NCI-H82 (cell line): ENCODE results near the gene RP2.

Source experiments
- DNase-seq: peaks from one replicate; lab custom pipeline; 2025; lab: John Stamatoyannopoulos, UW

RP2 gene

DNA sequence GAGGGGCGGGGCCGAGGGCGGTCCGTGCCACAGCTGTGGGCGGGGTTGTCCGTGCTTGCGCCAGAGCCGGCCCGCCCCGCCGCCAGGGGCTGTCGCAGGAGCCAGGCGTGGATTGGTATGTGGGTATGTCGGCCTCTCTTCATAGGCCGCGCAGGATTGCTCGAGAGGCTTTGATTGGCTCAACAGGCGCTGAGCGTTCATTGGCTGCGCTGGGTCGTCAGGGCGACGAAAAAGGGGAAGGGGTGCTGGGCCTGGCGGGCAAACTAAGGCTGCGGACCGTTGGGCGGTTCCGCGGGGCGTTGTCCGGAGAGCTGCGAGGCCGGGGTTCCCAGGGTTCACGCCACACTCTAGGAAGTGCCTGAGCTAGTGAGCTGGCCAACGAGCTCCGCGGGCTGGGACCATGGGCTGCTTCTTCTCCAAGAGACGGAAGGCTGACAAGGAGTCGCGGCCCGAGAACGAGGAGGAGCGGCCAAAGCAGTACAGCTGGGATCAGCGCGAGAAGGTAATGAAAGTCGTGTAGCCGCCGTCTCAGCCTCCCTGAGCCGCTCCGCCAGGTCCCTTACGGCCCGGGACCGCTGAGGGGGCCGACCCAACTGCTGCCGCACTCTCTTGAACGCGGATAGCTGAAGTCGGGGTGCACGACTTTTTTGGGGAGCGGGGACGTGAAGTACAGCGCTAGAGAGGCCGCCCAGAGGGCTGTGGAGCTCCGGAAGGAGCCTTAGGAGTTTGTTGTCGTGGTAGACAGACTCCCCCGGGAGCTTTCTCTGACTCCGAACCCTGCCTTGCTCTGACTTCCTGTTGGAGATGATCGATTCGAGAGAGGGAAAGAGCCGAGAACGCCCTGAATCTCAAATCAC is at the start of gene RP2:
Gene RP2, plus strand, starts transcription at position 343 of the 857 bp plus-strand sequence. Its CDS starts 58 bp downstream, at position 401.
- DNase-seq = peak; percentile 98

GRCh38 chrX:46788902-46789301 is 47.9 kb upstream of the RP2 start:
- peak; percentile 58 for DNase-seq

GRCh38 chrX:46791927-46792809 is 44.7 kb upstream of the RP2 start:
- DNase-seq = no peak

GRCh38 chrX:46792810-46793188 is 44.0 kb upstream of the RP2 start:
- DNase-seq = no peak

DNA sequence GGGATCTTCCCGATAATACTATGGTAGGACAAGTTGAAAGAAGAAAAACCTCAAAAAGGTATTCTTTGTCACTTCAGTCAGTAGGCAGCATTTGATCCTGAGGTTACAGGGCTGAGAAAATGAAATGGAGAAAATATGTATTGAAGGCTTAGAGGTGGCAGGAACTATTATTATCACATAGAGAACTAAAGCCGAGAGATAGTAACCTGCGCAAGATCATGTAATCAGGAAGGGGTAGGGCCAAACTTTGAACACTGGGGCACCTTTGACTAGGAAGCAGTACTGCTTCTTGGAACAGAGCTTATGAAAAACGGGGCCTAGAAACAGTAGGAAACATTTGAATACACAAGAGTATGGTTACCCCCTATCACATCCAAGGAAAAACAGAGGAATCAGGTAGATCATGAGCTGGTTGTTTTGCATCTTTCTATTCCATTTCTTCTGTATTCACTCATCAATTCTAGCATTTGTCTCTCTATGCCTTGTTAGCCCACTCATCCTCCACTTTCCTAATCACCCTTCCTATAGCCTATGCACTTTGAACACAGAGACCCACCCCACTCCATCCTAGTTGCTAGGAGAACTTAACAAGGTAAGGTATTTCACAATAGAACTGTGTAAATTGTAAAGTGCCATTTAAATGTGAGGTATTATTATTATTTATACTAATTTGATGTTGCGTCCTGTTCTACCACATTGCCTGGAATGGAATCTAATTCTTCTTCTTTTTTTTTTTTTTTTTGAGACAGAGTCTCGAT is 43.3 kb upstream of the RP2 start:
- DNase-seq = no peak

GRCh38 chrX:46796574-46797191 is 40.2 kb upstream of the RP2 start:
- DNase-seq = peak; percentile 82

DNA sequence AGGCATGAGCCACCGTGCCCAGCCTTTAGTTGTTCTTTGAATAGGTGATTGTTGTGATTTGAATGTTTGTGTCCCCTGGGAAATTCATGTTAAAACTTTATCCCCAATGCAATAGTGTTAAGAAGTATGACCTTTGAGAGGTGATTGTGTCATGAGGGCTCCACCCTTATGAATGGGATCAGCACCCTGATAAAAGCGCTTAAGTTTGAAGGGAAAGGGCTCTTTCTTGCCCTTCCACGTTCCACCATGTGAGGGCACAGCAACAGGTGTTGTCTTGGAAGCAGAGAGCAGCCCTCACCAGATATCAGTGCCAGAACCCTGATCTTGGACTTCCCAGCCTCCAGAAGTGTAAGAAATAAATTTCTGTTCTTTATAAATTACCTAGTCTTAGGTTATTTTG is 33.7 kb upstream of the RP2 start:
- DNase-seq = no peak

- DNase-seq = no peak
Measured at GRCh38 chrX:46805270-46805669, 31.6 kb upstream of the RP2 start.

DNA sequence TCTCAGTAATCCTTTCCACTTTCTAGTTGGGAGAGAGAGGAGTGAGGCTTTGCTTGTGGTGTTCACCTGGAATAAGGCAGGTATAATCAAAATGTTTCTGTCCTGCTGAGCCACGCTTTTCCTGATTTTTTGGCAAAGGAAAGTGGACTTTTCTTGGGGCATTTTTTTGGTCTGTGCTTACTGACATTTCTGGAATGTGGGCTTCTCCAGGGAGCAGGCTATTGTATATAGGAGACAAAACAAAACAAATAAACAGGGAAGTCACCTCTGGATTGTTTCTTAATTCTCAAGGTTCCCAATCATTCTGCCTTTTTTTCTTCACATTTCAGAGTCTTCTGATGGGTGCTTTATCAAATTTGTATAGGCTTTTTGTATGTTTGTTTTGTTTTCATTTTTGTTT is 25.7 kb upstream of the RP2 start:
- DNase-seq = no peak

- no peak for DNase-seq
Measured at GRCh38 chrX:46812445-46812844, 24.4 kb upstream of the RP2 start.

DNA sequence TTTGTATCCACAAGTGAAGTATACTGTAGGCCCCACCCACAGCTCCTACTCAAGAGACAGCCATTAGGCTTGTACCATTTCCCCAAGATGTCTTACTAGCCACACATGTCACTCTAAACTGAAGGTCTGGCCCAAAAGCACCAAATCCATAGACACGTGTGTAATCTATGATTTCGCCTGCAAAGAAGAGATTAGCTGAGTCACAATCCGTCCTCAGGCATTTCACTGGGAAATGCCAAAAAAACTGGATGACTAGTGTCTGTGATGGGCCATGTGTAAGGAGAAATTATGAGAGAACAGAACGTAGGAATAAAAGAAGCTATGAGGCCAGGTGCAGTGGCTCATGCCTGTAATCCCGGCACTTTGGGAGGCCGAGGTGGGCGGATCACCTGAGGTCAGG is 21.9 kb upstream of the RP2 start:
- DNase-seq = no peak

DNA sequence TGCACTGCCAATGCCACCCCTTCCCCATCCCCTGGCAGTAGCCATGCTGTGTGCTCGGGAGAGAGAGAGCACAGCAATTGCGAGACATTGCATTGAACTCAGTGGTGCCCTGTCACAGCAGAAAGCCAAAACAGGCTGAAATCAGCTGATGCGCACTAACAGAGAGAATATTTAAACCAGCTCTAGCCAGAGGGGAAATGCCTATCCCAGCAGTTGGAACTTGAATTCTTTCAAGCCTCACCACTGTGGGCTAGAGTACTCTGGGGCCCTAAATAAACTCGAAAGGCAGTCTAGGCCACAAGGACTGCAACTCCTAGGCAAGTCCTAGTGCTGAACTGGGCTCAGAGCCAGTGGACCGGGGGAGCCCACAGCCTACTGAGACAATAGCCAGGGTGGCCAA is 17.7 kb upstream of the RP2 start:
- DNase-seq = no peak

DNA sequence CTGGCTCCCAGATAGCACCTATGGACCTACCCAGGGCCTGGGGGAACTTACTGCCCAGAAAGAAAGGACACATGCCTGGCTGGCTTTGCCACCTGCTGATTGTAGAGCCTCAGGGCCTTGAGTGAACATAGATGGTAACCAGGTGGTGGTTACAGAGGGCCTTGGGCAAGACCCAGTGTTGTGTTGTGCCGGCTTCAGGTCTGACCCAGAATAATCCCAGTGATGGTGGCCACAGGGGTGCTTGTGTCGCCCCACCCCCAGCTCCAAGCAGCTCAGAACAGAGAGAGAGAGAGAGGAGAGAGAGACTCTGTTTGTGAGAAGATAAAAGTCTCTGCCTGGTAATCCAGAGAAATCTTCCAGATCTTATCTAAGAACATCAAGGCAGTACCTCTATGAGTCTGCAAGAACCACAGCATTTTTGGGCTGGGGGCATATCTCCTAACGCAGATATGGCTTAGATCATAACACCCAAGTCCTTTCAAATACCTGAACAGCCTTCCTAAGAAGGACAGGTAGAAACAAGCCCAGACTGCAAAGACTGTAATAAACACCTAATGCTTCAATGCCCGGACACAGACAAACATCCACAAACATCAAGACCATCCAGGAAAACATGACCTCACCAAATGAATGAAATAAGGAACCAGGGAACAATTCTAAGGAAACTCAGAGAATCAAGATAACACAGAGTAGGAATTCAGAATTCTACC is 16.3 kb upstream of the RP2 start:
- DNase-seq = no peak

DNA sequence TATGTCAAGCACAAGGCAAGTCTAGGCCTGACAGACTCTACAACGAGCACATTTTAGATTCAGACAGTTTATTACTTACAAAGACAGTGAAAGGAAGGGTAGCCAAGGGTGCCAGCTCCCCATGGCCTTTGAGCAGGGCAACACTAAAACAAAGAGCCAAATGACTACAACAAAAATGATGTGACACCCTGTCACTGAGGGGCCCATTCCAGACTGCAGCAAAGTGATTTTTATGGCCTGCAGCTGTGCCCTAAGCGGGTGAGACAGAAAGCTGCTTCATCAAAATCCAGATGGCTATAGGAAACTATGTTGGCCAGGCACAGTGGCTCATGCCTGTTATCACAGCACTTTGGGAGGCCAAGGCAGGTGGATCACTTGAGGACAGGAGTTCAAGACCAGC is 13.4 kb upstream of the RP2 start:
- no peak for DNase-seq

DNA sequence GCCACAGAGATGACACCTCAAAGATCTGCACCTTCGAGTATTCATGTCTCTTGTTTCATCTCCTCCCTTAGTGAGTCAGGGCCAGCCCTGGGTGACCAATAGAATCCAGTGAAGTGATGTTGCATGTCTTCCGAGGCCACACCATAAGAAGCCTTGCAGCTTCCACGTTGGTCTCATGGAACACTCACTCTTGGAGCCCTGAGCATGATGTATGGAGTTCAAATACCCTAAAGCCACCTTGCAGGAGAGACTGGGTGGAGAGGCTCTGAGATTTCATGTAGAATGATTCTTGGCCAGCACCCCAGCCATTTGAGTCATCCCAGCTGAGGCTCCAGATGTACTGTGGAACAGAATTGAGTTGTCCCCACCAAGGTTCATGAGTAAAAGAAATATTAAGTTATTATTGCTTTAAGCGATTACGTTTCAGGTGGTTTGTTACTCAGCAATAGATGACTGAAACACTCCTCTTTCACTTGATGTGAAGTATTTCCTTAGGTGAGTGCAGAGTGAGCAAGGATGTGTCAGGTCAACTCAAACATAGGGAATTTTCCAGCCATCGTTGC is 5.0 kb upstream of the RP2 start:
- no peak for DNase-seq

DNA sequence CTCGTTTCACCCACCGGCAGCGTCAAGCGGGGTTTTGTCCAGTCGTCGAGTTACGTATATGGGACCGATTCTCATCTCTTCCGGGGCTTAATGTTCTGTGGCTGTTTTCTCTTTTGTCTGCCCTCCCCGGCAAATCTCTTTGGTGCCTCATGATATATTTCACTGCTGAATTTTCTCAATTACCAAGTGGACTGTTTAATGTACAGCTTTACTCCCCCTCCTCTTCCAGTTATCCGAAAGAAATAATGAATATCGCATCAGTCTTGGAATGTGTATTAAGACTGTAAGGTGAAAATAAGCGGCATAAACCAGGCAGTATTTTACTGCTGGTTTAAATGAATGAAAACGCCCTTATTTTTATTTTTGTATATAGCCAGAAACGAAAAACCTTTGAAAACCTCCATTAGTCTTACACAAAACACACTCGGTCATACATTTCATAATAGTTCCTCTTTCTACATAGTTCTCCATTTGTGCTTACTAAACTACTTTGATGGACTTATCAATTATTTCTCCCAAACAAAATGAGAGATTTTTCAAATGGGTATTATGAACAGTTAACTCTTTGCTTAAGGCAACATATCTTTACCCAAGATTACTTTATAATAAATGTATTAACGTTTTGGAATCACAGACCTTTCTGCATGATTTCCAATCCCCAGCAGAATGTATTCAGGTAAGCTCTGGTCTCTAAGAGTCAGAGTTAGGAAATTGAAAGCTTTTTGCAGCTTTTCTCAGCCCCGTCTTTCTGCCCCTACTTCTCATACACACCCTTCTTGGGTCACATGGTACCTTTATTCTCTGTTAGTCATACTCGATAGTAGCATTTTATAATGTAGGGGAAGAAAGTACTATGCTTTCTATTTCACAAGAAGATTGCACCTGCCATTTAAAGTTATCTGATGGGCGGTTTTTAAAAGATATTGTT is 979 bp downstream of the RP2 start:
- no peak for DNase-seq

DNA sequence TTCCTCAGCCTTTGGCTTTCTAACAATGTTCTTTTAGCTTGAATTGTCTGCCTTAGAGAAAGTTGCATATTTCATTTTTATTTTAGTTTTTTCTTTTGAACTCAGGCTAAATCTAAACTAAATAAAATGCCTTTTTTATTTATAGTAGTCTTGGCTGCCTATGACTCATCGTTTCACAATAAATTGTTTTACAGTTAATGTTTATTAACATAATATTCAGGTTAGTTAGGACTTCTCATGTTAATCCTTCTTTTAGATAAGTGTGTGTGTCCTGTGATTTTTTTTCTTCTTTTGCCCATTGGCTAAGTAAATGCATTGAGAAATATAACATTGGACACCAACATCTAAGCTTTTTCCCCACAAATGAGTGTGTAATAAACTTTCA is 1.6 kb downstream of the RP2 start:
- DNase-seq = no peak

DNA sequence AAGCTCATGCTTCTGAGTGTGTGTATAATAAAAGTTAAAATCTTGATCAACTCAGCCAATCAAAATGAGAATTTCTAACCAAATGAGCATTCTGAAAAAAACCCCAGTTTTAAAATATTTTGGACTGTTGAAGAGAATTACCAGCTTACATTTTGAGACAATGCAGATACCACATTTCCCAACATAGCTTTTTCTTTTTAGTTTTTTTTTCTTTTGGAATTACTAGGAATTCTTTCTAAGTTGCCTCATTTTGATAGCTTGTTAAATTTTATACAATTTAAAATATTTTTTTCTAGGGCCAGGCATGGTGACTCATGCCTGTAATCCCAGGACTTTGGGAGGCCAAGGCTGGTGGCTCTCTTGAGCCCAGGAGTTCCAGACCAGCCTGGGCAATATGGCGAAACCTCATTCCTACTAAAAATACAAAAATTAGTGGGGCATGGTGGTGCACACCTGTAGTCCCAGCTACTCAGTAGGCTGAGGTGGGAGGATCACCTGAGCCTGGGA is 2.2 kb downstream of the RP2 start:
- no peak for DNase-seq

- no peak for DNase-seq
Measured at GRCh38 chrX:46840946-46841345, 4.1 kb downstream of the RP2 start.

- peak; percentile 7 for DNase-seq
Measured at GRCh38 chrX:46841346-46841745, 4.5 kb downstream of the RP2 start.
